H1 (cell line): ENCODE results near the gene DHX58. TPM values are rescaled to one million over a fixed set of nuclear protein-coding genes. Genes with fewer than 3 reads are reported as not detected.
A peak's percentile ranks its signal among the peaks of the same experiment; 100 is the strongest.

Experiments
- SIN3A ChIP-seq, 2 experiments: IDR thresholded peaks in 1 of 2; conservative IDR thresholded peaks in 1 of 2; 2 replicates each; pipeline ENCODE4 v1.6.1; 2011 to 2012; ENCODE audit warnings: low read length in 2 of 2, improper control_type of control experiment in 1 of 2, low read depth in 1 of 2, mild to moderate bottlenecking in 1 of 2
- TBP ChIP-seq: IDR thresholded peaks from 2 replicates; pipeline ENCODE4 v1.6.1; 2011; ENCODE audit warnings: low read depth, low read length, improper control_type of control experiment
- polyA plus RNA-seq, 7 experiments: library from polyadenylated mRNA; depleted of rRNA in 3 of 7; stranded (reverse) in 5 of 7; unstranded in 2 of 7; fragments of >200 nt in 5 of 7; fragments of 200-250 nt in 2 of 7; gene quantifications; 1 replicate in 5 of 7; 2 replicates in 1 of 7; 4 replicates in 1 of 7; pipeline versions ENCODE4 v1.2.1 to v1.2.3, GENCODE V29; 2011 to 2013; ENCODE audit warnings: missing spikeins in 2 of 7, mixed read lengths in 2 of 7
- total RNA-seq: library from RNA; stranded (reverse); fragmentation: NEBNext Ultra II Directional; extraction: Animal tissue kit (Norgen Biotek cat#: 25700); gene quantifications from 2 replicates; pipeline ENCODE4 v1.2.1, GENCODE V29; 2021
- TF ChIP-seq, protein P1 (sequence below): IDR thresholded peaks from 2 replicates; pipeline ENCODE4 v1.6.1; 2012; ENCODE audit warnings: inconsistent platforms

Gene DHX58
- total and polyA plus RNA-seq, 2 of the 8 experiments (the other 6 are each of a cell fraction or from before 2014, with no cell fraction given) = 5.6 to 9.9 TPM

DNA sequence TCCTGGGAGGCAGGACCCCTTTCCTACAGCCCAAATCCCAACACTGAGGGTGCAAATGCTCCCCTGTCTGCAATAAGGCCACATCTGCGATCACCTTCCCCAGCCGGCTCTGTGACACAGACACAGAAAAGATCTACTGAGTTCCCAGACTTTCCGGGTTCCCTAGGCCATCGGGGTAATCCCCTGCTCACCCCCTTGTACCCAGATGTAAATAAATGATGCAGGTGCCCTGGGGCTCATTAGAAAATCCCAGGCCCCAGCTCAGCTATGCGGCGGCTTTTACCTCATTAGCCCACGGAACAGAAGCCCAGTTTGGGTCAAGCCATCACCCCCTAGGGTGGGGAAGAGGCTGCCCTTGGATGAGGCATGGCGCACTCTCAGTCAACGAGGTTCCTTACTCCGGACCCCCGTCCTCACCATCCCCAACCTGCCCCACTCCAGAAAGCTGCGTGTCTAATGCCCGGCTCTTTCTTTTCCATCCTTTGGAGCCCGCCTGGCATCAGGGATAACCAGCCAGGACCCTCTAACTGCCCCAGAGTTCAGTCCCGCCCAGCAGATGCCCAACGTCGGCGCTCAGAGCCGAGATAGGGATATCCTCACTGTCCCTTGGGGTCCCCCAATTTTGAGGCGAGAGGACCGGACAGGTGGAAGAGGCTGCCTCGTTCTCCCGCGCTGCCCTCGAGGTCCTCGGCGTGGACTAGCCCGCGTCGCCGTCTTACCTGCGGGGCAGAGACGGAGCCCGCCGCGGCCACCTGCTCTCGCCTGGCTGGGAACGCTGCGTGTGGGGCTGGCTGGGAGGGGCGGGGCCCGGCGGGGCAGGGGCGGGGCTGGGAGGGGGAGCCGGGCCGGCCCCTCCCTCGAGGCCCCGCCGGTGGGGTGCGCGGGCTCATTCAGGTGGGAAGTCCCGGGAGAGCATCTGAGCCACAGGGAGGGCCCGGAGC, 14.6 kb downstream of the DHX58 start, which contains the start of gene ZNF385C (continued):
- TF ChIP-seq, protein P1, sequence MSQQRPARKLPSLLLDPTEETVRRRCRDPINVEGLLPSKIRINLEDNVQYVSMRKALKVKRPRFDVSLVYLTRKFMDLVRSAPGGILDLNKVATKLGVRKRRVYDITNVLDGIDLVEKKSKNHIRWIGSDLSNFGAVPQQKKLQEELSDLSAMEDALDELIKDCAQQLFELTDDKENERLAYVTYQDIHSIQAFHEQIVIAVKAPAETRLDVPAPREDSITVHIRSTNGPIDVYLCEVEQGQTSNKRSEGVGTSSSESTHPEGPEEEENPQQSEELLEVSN = peak; percentile 92
- no peak for TF ChIP-seq TBP
- no peak for TF ChIP-seq SIN3A (conservative IDR thresholded peaks at IDR 0.05 in 1 of 2, IDR thresholded peaks at IDR 0.05 in 1 of 2; ENCODE audit: low read depth in 1 of 2, low read length in 2 of 2)
- TF ChIP-seq, all 59 proteins: peak for 6
